NCI-H748 (cell line): ENCODE results near the gene ADAM12.

ENCODE experiments used
- DNase-seq: peaks from one replicate; lab custom pipeline; 2025; ENCODE audit not compliant: unreplicated experiment; lab: John Stamatoyannopoulos, UW

Gene ADAM12, protein sequence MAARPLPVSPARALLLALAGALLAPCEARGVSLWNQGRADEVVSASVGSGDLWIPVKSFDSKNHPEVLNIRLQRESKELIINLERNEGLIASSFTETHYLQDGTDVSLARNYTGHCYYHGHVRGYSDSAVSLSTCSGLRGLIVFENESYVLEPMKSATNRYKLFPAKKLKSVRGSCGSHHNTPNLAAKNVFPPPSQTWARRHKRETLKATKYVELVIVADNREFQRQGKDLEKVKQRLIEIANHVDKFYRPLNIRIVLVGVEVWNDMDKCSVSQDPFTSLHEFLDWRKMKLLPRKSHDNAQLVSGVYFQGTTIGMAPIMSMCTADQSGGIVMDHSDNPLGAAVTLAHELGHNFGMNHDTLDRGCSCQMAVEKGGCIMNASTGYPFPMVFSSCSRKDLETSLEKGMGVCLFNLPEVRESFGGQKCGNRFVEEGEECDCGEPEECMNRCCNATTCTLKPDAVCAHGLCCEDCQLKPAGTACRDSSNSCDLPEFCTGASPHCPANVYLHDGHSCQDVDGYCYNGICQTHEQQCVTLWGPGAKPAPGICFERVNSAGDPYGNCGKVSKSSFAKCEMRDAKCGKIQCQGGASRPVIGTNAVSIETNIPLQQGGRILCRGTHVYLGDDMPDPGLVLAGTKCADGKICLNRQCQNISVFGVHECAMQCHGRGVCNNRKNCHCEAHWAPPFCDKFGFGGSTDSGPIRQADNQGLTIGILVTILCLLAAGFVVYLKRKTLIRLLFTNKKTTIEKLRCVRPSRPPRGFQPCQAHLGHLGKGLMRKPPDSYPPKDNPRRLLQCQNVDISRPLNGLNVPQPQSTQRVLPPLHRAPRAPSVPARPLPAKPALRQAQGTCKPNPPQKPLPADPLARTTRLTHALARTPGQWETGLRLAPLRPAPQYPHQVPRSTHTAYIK

DNA sequence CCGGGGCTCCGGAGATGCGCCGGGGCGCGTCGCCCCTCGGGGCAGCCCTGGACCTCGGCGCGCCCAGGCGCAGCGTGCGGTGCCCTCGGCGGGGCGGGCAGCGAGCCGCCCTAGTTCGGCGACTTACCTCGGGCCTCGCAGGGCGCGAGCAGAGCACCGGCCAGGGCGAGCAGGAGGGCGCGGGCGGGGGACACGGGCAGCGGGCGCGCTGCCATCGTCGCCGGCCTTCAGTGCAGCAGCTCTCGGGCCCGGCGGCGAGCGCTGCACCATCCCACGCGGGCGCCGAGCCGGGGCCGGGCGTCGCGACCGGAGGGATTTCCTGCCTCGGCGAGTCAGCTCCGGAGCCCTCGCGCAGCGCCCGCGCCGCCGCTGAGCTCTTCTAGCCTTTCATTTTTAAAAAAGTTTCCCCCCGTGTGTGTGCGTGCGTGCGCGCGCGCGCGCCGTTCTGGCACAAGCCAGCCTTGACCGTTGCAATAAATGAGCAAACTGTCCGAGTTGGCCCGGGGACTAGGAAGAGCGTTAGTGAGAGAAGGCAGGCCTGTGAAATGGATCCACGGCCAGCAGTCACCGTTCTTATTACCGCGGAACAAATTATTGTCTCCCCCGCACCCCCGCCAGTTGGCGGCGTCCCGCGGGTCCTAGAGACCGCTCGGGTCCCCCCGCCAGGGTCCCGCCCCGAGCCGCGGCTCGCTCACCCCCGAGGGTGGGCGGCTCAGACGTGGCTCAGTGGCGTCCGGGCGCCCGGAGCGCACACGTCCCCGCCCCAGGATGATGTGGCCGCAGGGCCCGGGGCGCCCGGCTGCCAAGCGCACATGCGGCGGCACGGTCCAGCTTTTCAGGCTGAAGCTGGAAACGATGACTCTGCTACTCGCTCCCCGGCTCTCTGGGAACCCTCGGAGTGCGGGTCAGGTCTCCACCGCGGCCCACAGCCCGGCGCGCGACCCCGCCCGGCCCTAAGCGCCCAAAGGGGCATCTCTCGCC lies at the start of gene ADAM12:
ADAM12 (minus strand) TSS at position 547 of the 981 bp plus-strand sequence; CDS start at position 215, 332 bp downstream.
- peak; percentile 55 for DNase-seq

DNA sequence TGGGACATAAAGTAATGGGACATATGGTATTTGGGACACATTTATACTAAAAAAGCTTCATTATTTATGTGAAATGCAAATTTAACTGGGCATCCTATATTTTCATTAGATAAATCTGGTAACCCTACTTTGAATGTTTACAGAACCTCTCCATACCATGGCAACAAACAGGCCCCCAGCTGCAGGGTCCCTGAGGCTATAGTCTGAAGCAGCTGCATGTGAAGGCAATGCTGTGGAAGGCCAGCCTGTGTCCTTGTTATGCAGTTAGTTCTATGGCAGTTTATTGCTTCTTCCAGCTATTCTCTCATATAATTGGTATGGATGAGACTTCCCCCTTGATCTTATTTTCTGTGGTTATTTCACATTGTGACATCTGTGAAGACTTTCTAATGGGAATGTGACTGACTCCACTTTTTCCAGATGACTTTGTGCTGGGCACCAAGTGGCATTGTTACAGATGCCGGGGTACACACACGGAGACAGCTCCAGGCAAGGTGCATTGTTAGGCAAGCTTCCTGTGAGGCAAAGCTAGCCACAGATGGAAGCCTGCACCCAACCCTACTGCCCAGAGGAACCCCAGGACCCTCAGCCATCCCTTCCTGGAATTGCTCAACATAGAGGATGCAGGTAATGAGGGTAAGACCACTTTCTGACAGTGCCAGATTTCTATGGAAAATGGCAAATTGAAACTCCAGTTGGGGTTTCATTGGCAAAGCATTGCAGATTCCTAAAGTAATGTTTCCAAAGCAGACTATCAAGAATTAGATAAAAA lies 49.5 kb upstream of the ADAM12 start:
- DNase-seq, result peak; percentile 7

DNA sequence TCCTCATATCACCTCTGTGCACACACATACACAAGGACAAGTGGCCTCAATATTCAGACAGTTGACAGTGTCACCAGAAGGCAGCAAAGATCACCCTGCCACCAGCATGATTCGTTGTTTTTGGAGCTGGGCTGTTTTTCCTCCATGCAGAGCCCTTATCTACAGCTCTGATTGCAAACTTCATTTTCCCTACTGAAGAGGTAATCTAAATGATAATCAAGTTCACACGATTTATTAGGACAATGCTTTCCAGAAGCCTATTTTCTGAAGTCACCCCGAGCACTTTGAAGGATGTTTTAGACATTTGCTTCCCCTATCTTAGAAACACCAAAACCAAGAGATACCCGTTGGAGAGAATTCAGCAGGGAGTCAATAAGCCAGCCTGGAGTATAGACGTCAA lies 46.0 kb upstream of the ADAM12 start:
- DNase-seq, result no peak

DNA sequence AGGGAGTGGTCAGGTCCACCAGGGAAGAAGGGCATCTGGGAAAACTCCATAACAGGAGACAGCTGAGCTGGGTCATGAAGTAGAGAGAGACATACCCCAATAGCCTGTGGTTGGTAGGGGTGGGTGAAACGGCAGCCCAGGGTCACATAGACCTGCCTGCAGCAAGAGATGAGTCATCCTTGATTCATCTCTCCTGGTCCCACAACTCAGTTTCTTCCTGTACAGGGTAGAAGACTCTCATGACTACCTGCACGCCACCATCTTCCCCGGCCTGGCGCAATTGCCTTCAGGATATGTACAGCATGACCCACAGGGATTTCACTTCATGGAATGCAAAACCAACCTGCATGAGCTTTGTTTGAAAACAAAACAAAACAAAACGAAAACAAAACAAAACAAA lies 45.1 kb upstream of the ADAM12 start:
- DNase-seq, result no peak

DNA sequence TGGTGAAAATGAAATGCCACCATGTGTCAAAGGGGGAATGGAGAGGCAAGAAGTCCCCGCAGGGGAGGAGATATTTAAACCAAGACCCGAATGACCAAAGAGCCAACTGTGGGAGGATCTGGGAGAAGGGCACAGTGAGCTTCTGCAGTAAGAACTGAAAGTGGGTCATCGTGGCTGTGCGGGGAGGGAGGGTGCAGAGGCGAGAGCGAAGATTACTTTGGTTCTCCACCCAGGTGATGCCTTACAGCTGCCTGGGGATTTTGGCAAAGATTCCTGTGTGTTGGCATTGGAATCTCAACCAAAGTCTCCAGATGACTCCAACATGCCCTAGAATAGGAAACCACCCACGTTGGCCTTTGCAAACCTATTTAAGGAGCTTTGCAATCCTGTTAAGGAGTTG lies 44.2 kb upstream of the ADAM12 start:
- no peak for DNase-seq

DNA sequence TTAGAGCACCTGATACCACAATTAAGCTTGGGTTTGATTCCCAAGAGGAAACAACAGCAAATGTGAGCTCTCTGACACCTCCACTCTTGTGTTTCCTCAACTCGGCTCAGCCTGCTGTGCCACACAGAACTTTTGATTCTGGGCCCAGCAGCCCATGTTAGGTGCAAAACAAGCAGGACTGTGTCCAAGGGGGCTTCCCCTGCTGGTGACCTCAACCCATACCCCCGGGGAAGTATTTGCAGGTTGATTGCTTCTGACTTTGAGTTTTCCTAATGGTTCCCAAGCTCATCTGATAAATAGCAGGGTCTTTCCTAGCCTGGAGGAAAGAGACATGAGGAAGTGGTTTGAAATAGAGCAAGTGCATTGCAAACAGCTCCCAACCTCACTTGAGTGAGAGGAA lies 43.5 kb upstream of the ADAM12 start:
- DNase-seq, result no peak

DNA sequence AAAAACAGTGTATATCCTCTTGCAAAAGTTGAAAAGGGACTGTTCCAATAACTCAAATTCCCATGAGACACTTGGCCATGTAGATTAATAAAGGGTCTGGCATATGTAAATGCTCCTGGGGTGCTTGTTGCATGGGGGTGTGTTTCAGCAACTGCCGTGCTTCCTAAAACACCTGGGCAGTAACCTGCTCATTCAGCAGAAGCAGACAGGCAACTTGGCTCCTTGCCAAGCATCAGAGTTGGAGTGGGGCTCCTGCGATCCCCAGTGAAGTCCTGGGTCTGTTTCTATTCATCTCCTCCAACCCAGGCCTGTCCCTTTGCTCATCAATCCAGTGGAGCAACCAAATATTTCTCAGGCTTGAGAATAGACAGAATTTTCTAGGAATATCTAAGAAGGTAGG lies 42.2 kb upstream of the ADAM12 start:
- peak; percentile 73 for DNase-seq

DNA sequence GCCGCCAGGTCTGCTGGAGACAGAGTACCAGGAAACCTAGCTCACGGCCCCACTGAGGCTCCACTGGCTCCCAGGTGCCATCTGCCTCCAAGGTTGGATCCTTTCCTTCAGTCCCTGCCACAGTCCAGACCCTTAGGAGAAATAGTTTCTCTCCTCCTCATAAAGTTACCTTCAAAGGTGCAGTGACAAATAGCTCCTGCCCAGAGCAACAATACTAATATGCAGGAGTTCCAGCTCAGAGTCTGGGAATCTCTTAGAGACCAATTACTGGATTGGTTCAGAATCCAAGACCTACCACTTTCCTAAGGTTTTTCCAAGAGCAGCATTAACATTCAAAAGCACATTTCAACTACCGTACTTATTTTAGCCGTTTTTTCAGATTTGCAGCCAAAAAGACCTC lies 41.0 kb upstream of the ADAM12 start:
- no peak for DNase-seq

DNA sequence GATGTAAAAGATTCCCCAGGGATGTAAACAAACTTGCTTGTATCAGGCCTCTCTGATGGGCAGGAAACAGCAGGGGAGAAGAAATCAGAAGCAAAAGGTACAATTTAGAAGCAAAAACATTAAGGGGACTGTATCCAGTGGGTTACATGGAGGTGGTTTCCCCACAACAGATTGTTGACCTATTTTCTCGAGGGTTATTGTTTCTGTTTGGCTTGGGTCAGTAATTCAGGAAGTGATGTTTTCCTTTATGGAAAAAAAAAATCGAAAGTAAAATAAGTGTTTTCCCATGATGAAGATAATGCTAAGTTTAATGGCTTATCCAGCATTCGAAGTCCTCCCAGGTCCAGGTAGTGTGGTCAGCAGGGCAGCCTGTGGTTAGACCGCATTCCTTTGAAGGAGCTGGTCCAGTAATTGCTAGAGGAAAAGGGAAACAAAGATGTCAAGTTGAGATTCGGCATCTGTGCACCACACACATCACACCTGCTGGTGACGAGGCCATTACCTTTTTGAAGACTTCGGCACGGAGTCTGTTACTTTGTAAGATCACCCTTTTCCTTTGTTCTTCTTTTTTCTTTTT lies 37.3 kb upstream of the ADAM12 start:
- no peak for DNase-seq

DNA sequence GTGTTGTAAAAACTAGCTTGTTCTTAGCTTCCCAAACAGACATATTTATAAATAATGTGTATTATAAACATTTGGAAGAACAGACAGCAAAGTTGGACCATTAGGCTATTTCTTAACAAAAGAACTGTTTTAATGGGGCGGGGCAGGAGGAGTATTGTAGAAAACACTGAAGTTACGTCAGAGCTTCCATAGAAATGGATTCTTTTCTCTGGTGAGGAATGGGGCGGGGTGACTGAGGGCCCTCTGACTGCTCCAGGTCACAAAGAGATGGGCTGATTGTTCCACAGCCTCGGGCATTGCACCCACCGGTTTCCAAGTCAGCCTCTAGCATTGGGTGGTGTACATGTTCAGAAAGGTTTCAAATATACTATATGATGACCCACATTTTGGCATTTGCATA lies 36.8 kb upstream of the ADAM12 start:
- no peak for DNase-seq

DNA sequence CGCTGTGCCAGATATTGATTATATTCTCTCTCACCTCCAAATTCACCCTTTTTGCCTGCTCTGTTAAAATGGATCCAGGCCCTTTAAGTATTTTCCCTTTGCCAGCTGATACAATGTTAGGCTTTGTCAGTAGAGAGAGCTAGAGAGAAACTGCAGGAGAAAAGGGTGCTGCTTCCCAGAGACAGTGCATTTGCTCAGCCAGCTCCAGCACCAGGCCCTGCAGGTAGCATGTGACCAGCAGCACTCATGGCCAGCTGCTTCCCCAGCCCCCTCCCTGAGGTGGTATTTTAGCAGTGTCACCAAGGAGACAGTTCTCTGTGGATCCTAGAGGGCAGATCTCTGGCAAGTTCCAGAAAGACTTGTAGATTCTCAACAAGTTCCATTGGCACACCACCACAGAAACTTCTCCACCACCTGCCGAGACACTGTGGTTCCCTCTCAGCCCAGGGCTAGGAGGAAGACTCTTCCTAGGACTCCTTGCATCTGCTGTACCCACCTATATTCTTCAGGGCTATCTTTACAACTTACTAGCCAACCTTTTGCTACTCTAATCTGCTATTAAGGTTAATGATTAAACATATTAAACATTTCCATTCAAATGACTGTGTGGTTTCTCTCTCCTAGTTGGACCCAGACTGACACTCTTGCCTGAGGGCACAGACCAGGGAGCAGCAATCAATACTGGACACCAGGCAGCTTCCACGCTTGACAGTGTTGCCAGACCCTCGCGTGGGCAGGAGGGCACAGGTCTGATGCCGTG lies 35.6 kb upstream of the ADAM12 start:
- no peak for DNase-seq

DNA sequence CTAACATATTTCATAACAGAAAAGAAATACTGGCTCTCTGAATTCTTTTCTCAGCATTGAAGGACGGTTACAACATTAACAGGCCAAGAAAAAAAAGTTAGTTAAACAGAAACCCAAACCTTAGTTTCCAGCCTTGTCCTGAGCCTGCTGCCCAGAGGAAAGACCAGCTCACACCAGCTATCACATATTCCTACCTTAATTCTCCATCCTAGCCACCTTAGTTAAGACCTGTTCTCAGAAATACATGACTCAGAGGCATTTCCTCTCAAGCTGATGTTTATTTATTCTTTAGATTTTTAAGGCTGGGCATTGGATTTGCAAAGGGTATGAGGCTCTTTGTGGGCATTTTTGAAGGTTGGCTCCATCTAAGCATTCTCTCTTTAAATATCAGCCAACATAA lies 34.3 kb upstream of the ADAM12 start:
- DNase-seq, result no peak

DNA sequence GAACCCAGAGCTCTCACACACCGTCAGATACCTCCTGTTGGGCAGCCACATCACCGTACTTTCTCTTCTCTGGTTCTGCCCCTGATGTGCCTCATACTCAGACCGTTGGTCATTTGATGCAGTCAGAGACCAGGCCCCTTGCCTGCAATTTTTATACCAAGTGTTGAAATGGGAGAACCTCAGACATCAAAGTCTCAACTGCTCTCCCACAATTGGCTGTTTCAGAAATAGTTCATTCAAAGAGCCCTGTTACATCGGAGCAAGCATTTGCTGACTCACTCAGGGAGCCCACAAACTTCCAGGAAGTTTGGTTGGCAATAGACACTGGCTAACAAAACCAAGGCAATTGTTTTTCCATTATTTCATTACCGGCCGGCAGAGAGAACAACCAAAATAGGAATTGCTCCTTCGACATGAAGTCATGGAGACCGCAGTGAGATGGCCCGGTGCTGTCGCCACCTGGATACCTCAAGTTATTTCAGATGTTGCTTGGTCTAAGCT lies 33.5 kb upstream of the ADAM12 start:
- DNase-seq, result no peak

DNA sequence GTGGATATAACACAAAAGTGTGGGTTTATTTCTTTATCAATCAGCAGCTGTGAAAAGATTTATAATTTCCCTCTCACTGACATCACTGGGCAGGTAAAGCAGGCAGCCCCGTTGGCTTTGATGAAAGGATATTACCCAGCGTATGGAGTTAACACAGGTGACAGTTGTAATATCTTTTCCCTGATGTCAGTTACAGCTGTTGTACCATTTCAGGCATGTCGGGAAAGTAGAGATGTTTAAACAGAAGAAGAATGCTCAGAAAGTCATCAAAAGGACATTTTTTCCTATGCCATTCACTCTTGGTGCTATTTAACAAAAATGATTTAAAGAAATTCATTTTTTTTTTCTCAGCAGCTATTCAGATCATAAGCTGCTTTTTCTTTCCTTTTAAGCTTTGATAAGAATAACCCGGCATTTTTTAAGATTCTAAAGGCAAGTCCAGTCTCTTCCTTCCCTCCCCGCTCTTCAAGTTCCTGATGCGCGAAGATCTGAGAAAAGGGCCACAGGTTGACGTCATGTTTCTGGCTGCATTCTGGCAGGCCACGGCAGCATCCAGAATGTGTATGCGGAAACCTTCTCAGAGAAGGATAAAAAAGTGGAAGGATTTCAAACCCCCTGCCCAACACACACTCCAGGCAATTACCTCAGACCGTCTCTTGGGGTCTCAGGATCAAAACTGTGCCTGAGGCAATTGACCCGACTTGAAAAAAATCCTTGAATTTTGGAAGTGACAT lies 32.5 kb upstream of the ADAM12 start:
- DNase-seq, result peak; percentile 27

DNA sequence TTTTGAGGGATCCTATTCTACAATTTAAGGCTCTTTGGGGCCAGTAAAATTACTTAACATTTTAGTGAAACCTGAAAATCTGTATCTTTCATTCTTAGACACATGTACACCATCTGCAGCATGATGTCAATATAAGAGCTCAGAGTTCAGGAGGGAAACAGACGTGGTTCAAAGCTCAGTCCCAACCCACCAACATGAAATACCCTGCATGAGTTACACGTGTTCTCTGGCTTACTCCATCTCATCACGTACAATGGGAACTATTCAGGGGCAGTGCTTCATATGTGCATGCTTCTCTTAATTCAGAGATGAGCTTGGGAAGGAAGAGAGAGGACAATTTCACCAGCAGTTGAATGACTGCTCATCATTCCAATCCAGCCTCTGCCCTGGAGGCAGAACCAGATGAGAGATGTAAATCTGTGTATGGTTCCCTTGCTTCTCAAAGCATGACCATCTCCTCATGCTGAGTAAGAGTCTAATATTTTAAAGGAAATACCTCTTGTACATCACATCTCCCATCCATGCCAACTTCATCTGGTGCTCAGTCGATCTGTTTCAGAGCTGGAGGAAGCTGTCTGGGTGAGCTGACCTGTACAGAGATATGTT lies 29.0 kb upstream of the ADAM12 start:
- DNase-seq, result no peak

DNA sequence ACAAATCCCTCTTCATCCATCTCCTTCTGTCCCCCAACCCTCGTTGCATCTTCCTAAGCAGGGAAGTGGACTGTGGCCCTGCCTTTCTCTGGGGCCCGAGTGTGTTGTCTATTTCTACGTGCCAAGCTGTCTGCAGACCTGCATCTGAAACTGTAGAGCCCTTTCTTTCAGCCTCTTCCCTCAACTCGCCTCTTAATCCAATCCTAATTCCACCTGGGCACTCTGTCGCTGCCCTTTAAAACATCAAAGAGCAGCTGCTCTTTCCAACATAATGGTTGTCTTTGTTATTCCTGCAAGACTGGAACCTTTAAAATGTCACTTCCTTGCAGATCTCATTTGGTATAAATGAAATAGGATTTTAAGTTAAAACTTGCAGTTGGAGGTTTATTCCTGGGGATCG lies 21.5 kb upstream of the ADAM12 start:
- DNase-seq, result no peak

DNA sequence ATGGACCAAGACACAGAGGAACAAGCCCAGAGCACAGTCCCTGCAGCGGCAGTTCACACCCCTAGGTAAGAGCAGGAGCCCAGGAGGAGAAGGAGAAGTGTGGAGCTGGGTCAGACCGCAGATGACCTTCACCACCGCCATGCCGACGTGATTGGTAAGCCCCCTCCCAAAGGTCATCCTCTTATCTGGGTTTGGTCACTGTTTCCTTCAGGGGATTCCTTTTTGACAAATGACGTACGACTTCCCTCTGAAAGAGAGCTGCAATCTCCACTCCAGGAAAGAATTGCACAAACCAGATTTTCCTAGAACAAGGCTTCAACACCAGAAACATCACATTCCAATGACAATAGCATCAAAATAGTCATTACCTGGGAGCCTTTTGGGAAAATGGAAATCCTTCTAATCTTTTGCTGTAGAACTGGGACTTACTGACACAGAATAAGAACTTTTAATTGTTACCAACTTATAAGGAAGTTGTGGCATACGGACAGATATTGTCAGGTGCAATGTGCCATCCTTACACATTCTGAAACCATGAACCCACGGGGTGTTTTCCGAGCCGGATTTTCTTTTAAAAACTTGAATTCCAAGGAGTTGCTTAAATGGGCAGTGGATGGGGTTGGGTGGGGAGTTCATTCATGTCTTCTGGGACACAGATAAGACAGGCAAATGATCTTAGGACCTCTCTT lies 20.8 kb upstream of the ADAM12 start:
- DNase-seq, result no peak
